Endothelial cell of umbilical vein (primary cell): ENCODE measurements around the gene SLC2A14. TPM values are rescaled to one million over a fixed set of nuclear protein-coding genes. Genes with fewer than 3 reads are reported as not detected.

ENCODE experiments used
- BruUV-seq: library from RNA; stranded (reverse); fragments of 400-500 nt; replicated peaks from 2 replicates; lab custom pipeline; 2021; lab: Mats Ljungman, UMichigan
- CTCF ChIA-PET: fragments of 300-600, 350-600 bp; sonication (Branson Sonifier 250); formaldehyde crosslinking; loops from one replicate; lab custom pipeline; 2021; ENCODE audit warnings: antibody characterized with exemption, inconsistent platforms; lab: Charles Lee
- POLR2A ChIA-PET: fragments of 300-600, 350-600 bp; sonication (Branson Sonifier 250); formaldehyde crosslinking; loops from one replicate; lab custom pipeline; 2021; ENCODE audit warnings: antibody characterized with exemption, inconsistent platforms; lab: Charles Lee
- DNase-seq: peaks from one replicate; pipeline ENCODE4 v3.0.0-alpha.2; 2011; ENCODE audit warnings: low read depth, low spot score
- FAIRE-seq: peaks from 2 replicates; lab custom pipeline; 2011; peaks lifted over from hg19 to GRCh38; lab: Jason Lieb, UNC
- H2AFZ ChIP-seq: 2 replicates; pipeline ENCODE4 v1.6.0; 2012; ENCODE audit warnings: low read depth, low read length, control low read depth, inconsistent platforms
- H3K27ac ChIP-seq: 2 replicates; pipeline ENCODE4 v1.5.1; 2011; ENCODE audit warnings: low read depth, mild to moderate bottlenecking, control low read depth, low read length, moderate library complexity; ENCODE audit not compliant: insufficient read depth
- H3K27me3 ChIP-seq, 2 experiments: 2 replicates each; pipeline versions ENCODE4 v1.6.0 to v1.6.1; 2011; ENCODE audit warnings: low read length in 2 of 2, mixed read lengths in 1 of 2; ENCODE audit not compliant: control insufficient read depth in 2 of 2, insufficient read depth in 2 of 2
- H3K36me3 ChIP-seq, 2 experiments: 2 replicates in 1 of 2; 3 replicates in 1 of 2; pipeline ENCODE4 v1.5.1; 2011; ENCODE audit warnings: low read length in 2 of 2, mild to moderate bottlenecking in 1 of 2, moderate library complexity in 1 of 2; ENCODE audit not compliant: control insufficient read depth in 2 of 2, insufficient read depth in 2 of 2; ENCODE audit errors: extremely low read depth in 1 of 2
- H3K4me1 ChIP-seq: 3 replicates; pipeline ENCODE4 v1.5.1; 2011; ENCODE audit warnings: mild to moderate bottlenecking, low read length; ENCODE audit not compliant: control insufficient read depth, insufficient read depth; ENCODE audit errors: extremely low read depth
- H3K4me2 ChIP-seq: 2 replicates; pipeline ENCODE4 v1.6.1; 2011; ENCODE audit warnings: low read length, control low read depth, mixed read lengths; ENCODE audit not compliant: insufficient read depth
- H3K4me3 ChIP-seq, 3 experiments: fragments of 200-600 bp in 1 of 3; sonication (generic), shearing (Covaris generic) in 1 of 3; replicated peaks in 1 of 3; 2 replicates each; pipeline ENCODE4 v1.5.1; 2011 to 2016; ENCODE audit warnings: control low read depth in 3 of 3, low read length in 3 of 3, mild to moderate bottlenecking in 2 of 3, inconsistent platforms in 1 of 3, low read depth in 1 of 3, moderate library complexity in 1 of 3; ENCODE audit not compliant: insufficient read depth in 1 of 3
- H3K79me2 ChIP-seq: 2 replicates; pipeline ENCODE4 v1.6.0; 2012; ENCODE audit warnings: low read length, inconsistent platforms; ENCODE audit not compliant: control insufficient read depth, insufficient read depth
- H3K9ac ChIP-seq: replicated peaks from 2 replicates; pipeline ENCODE3; 2011; ENCODE audit warnings: low read length, control low read depth; ENCODE audit not compliant: insufficient read depth; ENCODE audit errors: extremely low read depth
- H3K9me1 ChIP-seq: replicated peaks from 3 replicates; pipeline ENCODE4 v1.6.0; 2011; ENCODE audit warnings: mild to moderate bottlenecking, low read length; ENCODE audit not compliant: control insufficient read depth, insufficient read depth; ENCODE audit errors: extremely low read depth
- H3K9me3 ChIP-seq: replicated peaks from 2 replicates; pipeline ENCODE4 v1.5.1; 2012; ENCODE audit warnings: low read length, inconsistent platforms; ENCODE audit not compliant: control insufficient read depth, insufficient read depth
- H4K20me1 ChIP-seq: replicated peaks from 2 replicates; pipeline ENCODE3; 2011; ENCODE audit warnings: mild to moderate bottlenecking, low read length; ENCODE audit not compliant: control insufficient read depth, insufficient read depth; ENCODE audit errors: extremely low read depth
- CTCF ChIP-seq, 2 donors: IDR thresholded peaks; 1 replicate in 1 of 2; 2 replicates in 1 of 2; pipeline ENCODE4 v1.5.1; 2011; ENCODE audit warnings: low read length in 2 of 2, mild to moderate bottlenecking in 2 of 2, moderate library complexity in 2 of 2, control low read depth in 1 of 2, inconsistent platforms in 1 of 2, low read depth in 1 of 2; ENCODE audit not compliant: insufficient read depth in 1 of 2; ENCODE audit errors: extremely low read depth in 1 of 2
- EZH2 ChIP-seq: IDR thresholded peaks from 2 replicates; pipeline ENCODE4 v1.6.1; 2012; ENCODE audit warnings: borderline replicate concordance, low read depth, mild to moderate bottlenecking, moderate library complexity, low read length, inconsistent platforms; ENCODE audit not compliant: severe bottlenecking
- FOS ChIP-seq: IDR thresholded peaks from 2 replicates; pipeline ENCODE4 v1.6.1; 2011; ENCODE audit warnings: mild to moderate bottlenecking, low read length, moderate library complexity, borderline replicate concordance; ENCODE audit not compliant: insufficient read depth
- GATA2 ChIP-seq: IDR thresholded peaks from 2 replicates; pipeline ENCODE4 v1.7.0; 2011; ENCODE audit warnings: low read depth, mild to moderate bottlenecking, moderate library complexity, mixed read lengths, low read length; ENCODE audit not compliant: insufficient read length, insufficient read depth
- JUN ChIP-seq: IDR thresholded peaks from 2 replicates; pipeline ENCODE4 v1.6.1; 2011; ENCODE audit warnings: borderline replicate concordance, low read depth; ENCODE audit not compliant: insufficient read length, insufficient read depth
- MYC ChIP-seq: IDR thresholded peaks from one replicate; pipeline ENCODE4 v1.6.1; 2011; ENCODE audit warnings: mild to moderate bottlenecking, low read depth, low read length
- dilution Hi-C: fragments of 300-500 bp; cut with MboI; formaldehyde crosslinking; loops from one replicate; pipeline ENCODE4 v1.15.0; 2019; ENCODE audit warnings: low sequenced_read_pairs; ENCODE audit not compliant: extremely low pct_ligation_motif_present
- intact Hi-C: fragments of 100-400 bp; cut with micrococcal nuclease; formaldehyde crosslinking; loops from one replicate; pipeline ENCODE4 v1.10.0; 2022
- polyA plus RNA-seq, 4 experiments: library from polyadenylated mRNA; depleted of rRNA in 3 of 4; stranded (reverse) in 3 of 4; unstranded in 1 of 4; fragments of >200 nt; gene quantifications; 2 replicates each; pipeline versions ENCODE4 v1.2.1 to v1.2.3, GENCODE V29; 2011 to 2012; ENCODE audit warnings: missing spikeins in 1 of 4
- total RNA-seq: library from RNA; stranded (reverse); gene quantifications from 2 replicates; pipeline ENCODE4 v1.2.3, GENCODE V29; 2021

Gene SLC2A14
- total and polyA plus RNA-seq, 2 donors (not counting 3 experiments of a cell fraction or from before 2014, with no cell fraction given), result not detected

GRCh38 chr12:7835116-7835515 is 37.6 kb downstream of the SLC2A14 start:
- intact Hi-C loops (no loop called here), dilution Hi-C loops (no loop called here)
- BruUV-seq, result no TSS peak
- Histone ChIP-seq H3K4me2 (no peak overlapping the region), H3K4me1 (no peaks in the 10 kb centered on the region), H3K9ac (no peak overlapping the region), H3K9me1 (no peaks in the 10 kb centered on the region), H4K20me1 (no peaks in the 10 kb centered on the region), H3K27me3 (peaks cover 0 to 2% of the 10 kb centered on the region in 2 experiments), H2AFZ (no peak overlapping the region), H3K79me2 (no peaks in the 10 kb centered on the region), H3K27ac (no peak overlapping the region), H3K9me3 (no peaks in the 10 kb centered on the region), H3K4me3 (no peak overlapping the region), H3K36me3 (no peaks in the 10 kb centered on the region)
- FAIRE-seq (no peak), DNase-seq (no peak)
- no peak for TF ChIP-seq JUN
- TF ChIP-seq FOS, result no peak
- TF ChIP-seq GATA2, result no peak
- TF ChIP-seq CTCF (IDR thresholded peaks at IDR 0.05; ENCODE audit: extremely low read depth in 1 of 2, insufficient read depth in 1 of 2, low read depth in 1 of 2, low read length in 2 of 2), result no peak
- TF ChIP-seq MYC, result no peak
- no peak for TF ChIP-seq EZH2
- ChIA-PET POLR2A (interaction anchor here (0.7 kb wide), 1 partner anchor 9 kb away, joined by 4 read pairs; no protein-coding TSS in a partner anchor), CTCF (interaction anchor here (1.0 to 2.0 kb wide), 5 partner anchors 12 to 160 kb away, joined by 3 to 11 read pairs (median 6); no protein-coding TSS in a partner anchor)
